Melanocyte of skin (primary cell): ENCODE measurements around the gene APOOL. TPM values are rescaled to one million over a fixed set of nuclear protein-coding genes. Genes with fewer than 3 reads are reported as not detected.

Experiments used
- total RNA-seq, 2 donors: library from RNA; depleted of rRNA; stranded (reverse); fragments of >200 nt; gene quantifications; 2 replicates each; pipeline ENCODE4 v1.2.3, GENCODE V29; 2012

The APOOL gene
- total RNA-seq, result 1 to 10 TPM; 8.3 to 8.7 TPM

GRCh38 chrX:85003655-85004244, at the start of gene APOOL:
Gene APOOL (plus strand): TSS chrX:85003877. CDS start chrX:85003913, 36 bp downstream.

Other genes with a start within 250 kb of the APOOL start
- gene SATL1, start 239.9 kb downstream of the APOOL start, total RNA-seq, result not detected
- under 1 TPM; 0.33 to 0.34 TPM for gene ZNF711, start 240.1 kb downstream of the APOOL start, total RNA-seq